Suprapubic skin (tissue), 4 donors: ENCODE results near the gene IRF2BP2. TPM values are rescaled to one million over a fixed set of nuclear protein-coding genes. Genes with fewer than 3 reads are reported as not detected.

Experiments
- DNase-seq, 2 donors: peaks; one replicate each; pipeline ENCODE4 v3.0.0-alpha.2; 2019; ENCODE audit warnings: low spot score in 2 of 2
- H3K27ac ChIP-seq: fragments of 200-600 bp; sonication (generic); one replicate; pipeline ENCODE4 v1.5.1; 2019
- H3K27me3 ChIP-seq: fragments of 200-600 bp; sonication (generic); one replicate; pipeline ENCODE4 v1.5.1; 2019
- H3K36me3 ChIP-seq: fragments of 200-600 bp; sonication (generic); one replicate; pipeline ENCODE4 v1.5.1; 2019
- H3K4me1 ChIP-seq: fragments of 200-600 bp; sonication (generic); one replicate; pipeline ENCODE4 v1.5.1; 2019
- H3K4me3 ChIP-seq: fragments of 200-600 bp; sonication (generic); one replicate; pipeline ENCODE4 v1.5.1; 2019; ENCODE audit warnings: mild to moderate bottlenecking
- H3K9me3 ChIP-seq: fragments of 200-600 bp; sonication (generic); one replicate; pipeline ENCODE4 v1.5.1; 2019
- CTCF ChIP-seq, 2 donors: fragments of 200-600 bp in 1 of 2; fragments of 450-650 bp in 1 of 2; sonication (generic) in 1 of 2; IDR thresholded peaks; one replicate each; pipeline ENCODE4 v1.5.1; 2016 to 2019; ENCODE audit warnings: antibody characterized with exemption in 2 of 2, mild to moderate bottlenecking in 1 of 2, moderate library complexity in 1 of 2
- EP300 ChIP-seq: sonication (generic); formaldehyde crosslinking; IDR thresholded peaks from one replicate; pipeline ENCODE4 v1.6.1; 2017; ENCODE audit warnings: antibody characterized with exemption
- POLR2A ChIP-seq, 2 donors: fragments of 450-650 bp; IDR thresholded peaks; one replicate each; pipeline ENCODE4 v1.6.1; 2017; ENCODE audit warnings: antibody characterized with exemption in 2 of 2, mild to moderate bottlenecking in 2 of 2, moderate library complexity in 2 of 2
- POLR2AphosphoS5 ChIP-seq, 3 donors: sonication (generic); formaldehyde crosslinking; IDR thresholded peaks; one replicate each; pipeline ENCODE4 v1.6.1; 2017; ENCODE audit warnings: antibody characterized with exemption in 3 of 3
- WGBS: methylation state at CpG from one replicate; pipeline ENCODE4 v1.1.5; 2018; 5-methylcytosine and 5-hydroxymethylcytosine counted together
- total RNA-seq, 4 donors: library from RNA; depleted of rRNA; stranded (reverse); fragments of >200 nt; gene quantifications; one replicate each; pipeline ENCODE4 v1.1.0, GENCODE V29; 2016

IRF2BP2 gene
- total RNA-seq, 4 donors from 2014 or later, result 129 to 195 (median 159) TPM

GRCh38 chr1:234604495-234605398, 5.2 kb downstream of the IRF2BP2 start:
- peaks cover 18% of the 10 kb centered on the region for H3K36me3 ChIP-seq
- H3K9me3 ChIP-seq, result no peaks in the 10 kb centered on the region
- no peak for TF ChIP-seq CTCF (IDR thresholded peaks at IDR 0.05)
- no peak for TF ChIP-seq EP300
- no peak for TF ChIP-seq POLR2AphosphoS5 (IDR thresholded peaks at IDR 0.05)
- no peak for TF ChIP-seq POLR2A (IDR thresholded peaks at IDR 0.05)
- peak overlapping the region; percentile 99 for H3K27ac ChIP-seq
- H3K27me3 ChIP-seq, result no peaks in the 10 kb centered on the region
- peaks cover 59% of the 10 kb centered on the region for H3K4me1 ChIP-seq
- H3K4me3 ChIP-seq, result peak overlapping the region; percentile 87
- WGBS, result 0% methylated on average over 6 of the region's 6 CpGs
- DNase-seq, result no peak

- Histone ChIP-seq H3K4me3 (peak overlapping the region; percentile 87), H3K27me3 (no peaks in the 10 kb centered on the region), H3K9me3 (no peaks in the 10 kb centered on the region), H3K36me3 (peaks cover 10% of the 10 kb centered on the region), H3K4me1 (peaks cover 72% of the 10 kb centered on the region), H3K27ac (peak overlapping the region; percentile 99)
- TF ChIP-seq POLR2A (IDR thresholded peaks at IDR 0.05), result no peak
- TF ChIP-seq CTCF (IDR thresholded peaks at IDR 0.05), result no peak
- TF ChIP-seq EP300, result no peak
- TF ChIP-seq POLR2AphosphoS5 (IDR thresholded peaks at IDR 0.05), result peak in 1 of 3 donors; percentile 15
- no peak for DNase-seq
- 3% methylated on average over 6 of the region's 6 CpGs for WGBS
These were observed 6.5 kb downstream of the IRF2BP2 start for GRCh38 chr1:234603221-234604204.

GRCh38 chr1:234602334-234603220, 7.4 kb downstream of the IRF2BP2 start:
- Histone ChIP-seq H3K27ac (peak overlapping the region; percentile 99), H3K9me3 (no peaks in the 10 kb centered on the region), H3K4me1 (peaks cover 74% of the 10 kb centered on the region), H3K36me3 (peaks cover 7% of the 10 kb centered on the region), H3K27me3 (no peaks in the 10 kb centered on the region), H3K4me3 (peak overlapping the region; percentile 87)
- TF ChIP-seq POLR2AphosphoS5 (IDR thresholded peaks at IDR 0.05), result peak in 2 of 3 donors; percentile 83 to 93
- peak in 1 of 2 donors; percentile 41 for TF ChIP-seq POLR2A (IDR thresholded peaks at IDR 0.05)
- no peak for TF ChIP-seq EP300
- TF ChIP-seq CTCF (IDR thresholded peaks at IDR 0.05), result no peak
- 26% methylated on average over 7 of the region's 7 CpGs for WGBS
- DNase-seq, result no peak

- 18% methylated on average over 10 of the region's 10 CpGs for WGBS
- no peak for DNase-seq
- peaks cover 74% of the 10 kb centered on the region for H3K4me1 ChIP-seq
These were observed 8.5 kb downstream of the IRF2BP2 start for GRCh38 chr1:234601301-234602017.

More at GRCh38 chr1:234601301-234602017, 8.5 kb downstream of the IRF2BP2 start:
- no peaks in the 10 kb centered on the region for H3K27me3 ChIP-seq
- peak overlapping the region; percentile 96 for H3K27ac ChIP-seq
- H3K4me3 ChIP-seq, result peak overlapping the region; percentile 48
- H3K36me3 ChIP-seq, result no peaks in the 10 kb centered on the region
- TF ChIP-seq POLR2AphosphoS5 (IDR thresholded peaks at IDR 0.05), result no peak
- no peak for TF ChIP-seq EP300
- TF ChIP-seq POLR2A (IDR thresholded peaks at IDR 0.05), result no peak
- TF ChIP-seq CTCF (IDR thresholded peaks at IDR 0.05), result no peak
- no peaks in the 10 kb centered on the region for H3K9me3 ChIP-seq
